K562 (cell line): ENCODE results near the gene SLC44A1. TPM values are rescaled to one million over a fixed set of nuclear protein-coding genes. Genes with fewer than 3 reads are reported as not detected.

Source experiments
- CTBP1 ChIP-seq: fragments of 450-650 bp; IDR thresholded peaks from 2 replicates; pipeline ENCODE4 v1.6.1; 2016; ENCODE audit warnings: borderline replicate concordance
- EP400 ChIP-seq: fragments of 450-650 bp; IDR thresholded peaks from 2 replicates; pipeline ENCODE4 v1.6.1; 2017; ENCODE audit warnings: antibody characterized with exemption, mild to moderate bottlenecking, moderate library complexity
- MIER1 ChIP-seq: fragments of 450-650 bp; IDR thresholded peaks from 2 replicates; pipeline ENCODE4 v1.6.1; 2016; ENCODE audit warnings: antibody characterized with exemption, mild to moderate bottlenecking, low read depth
- MTA3 ChIP-seq: fragments of 450-650 bp; formaldehyde crosslinking; IDR thresholded peaks from 2 replicates; pipeline ENCODE4 v1.6.1; 2017; ENCODE audit warnings: mild to moderate bottlenecking, borderline replicate concordance
- PHTF2 ChIP-seq: fragments of 250-450 bp; sonication (Bioruptor Pico); IDR thresholded peaks from 2 replicates; pipeline ENCODE4 v1.5.0; 2021; ENCODE audit warnings: mild to moderate bottlenecking
- POLR2A ChIP-seq: fragments of 450-650 bp; conservative IDR thresholded peaks from 2 replicates; pipeline ENCODE4 v1.6.1; 2016
- POLR2G ChIP-seq: fragments of 200-400 bp; formaldehyde crosslinking; IDR thresholded peaks from 2 replicates; pipeline ENCODE4 v1.6.1; 2017; ENCODE audit warnings: low read depth, mild to moderate bottlenecking, antibody characterized with exemption, low read length, moderate library complexity
- SMARCE1 ChIP-seq: fragments of 450-650 bp; IDR thresholded peaks from 2 replicates; pipeline ENCODE4 v1.7.1; 2016; ENCODE audit warnings: mild to moderate bottlenecking
- SOX6 ChIP-seq: fragments of 450-650 bp; IDR thresholded peaks from 2 replicates; pipeline ENCODE4 v1.6.1; 2014; ENCODE audit warnings: mild to moderate bottlenecking
- ZNF224 ChIP-seq: sonication (generic); formaldehyde crosslinking; IDR thresholded peaks from 2 replicates; pipeline ENCODE4 v1.8.0; 2022; ENCODE audit warnings: mild to moderate bottlenecking, missing genetic modification reagents
- ZNF408 ChIP-seq: fragments of 250-450 bp; sonication (Bioruptor Pico); IDR thresholded peaks from 2 replicates; pipeline ENCODE4 v1.4.0; 2020; ENCODE audit warnings: low read depth, mild to moderate bottlenecking, moderate library complexity
- ZNF431 ChIP-seq: sonication (generic); formaldehyde crosslinking; IDR thresholded peaks from 2 replicates; pipeline ENCODE4 v1.8.0; 2022; ENCODE audit warnings: mild to moderate bottlenecking, missing genetic modification reagents
- polyA plus RNA-seq, 8 experiments: library from polyadenylated mRNA; depleted of rRNA in 4 of 8; stranded (reverse) in 5 of 8; unstranded in 3 of 8; fragments of >200 nt; fragmentation: Nextera tagmentation in 2 of 8; fragmentation: Illumina TruSeq in 1 of 8; extraction: Ambion mirVana in 2 of 8; extraction: Trizol in 1 of 8; gene quantifications; 2 replicates each; pipeline versions ENCODE4 v1.2.1 to v1.2.3, GENCODE V29; 2011 to 2014; ENCODE audit warnings: inconsistent platforms in 1 of 8, missing spikeins in 1 of 8
- total RNA-seq, 7 experiments: library from RNA; depleted of rRNA in 6 of 7; stranded (reverse); fragments of >200 nt in 6 of 7; fragmentation: Illumina TruSeq in 2 of 7; extraction: Trizol in 2 of 7; gene quantifications; 2 replicates each; pipeline versions ENCODE4 v1.2.1 to v1.2.3, GENCODE V29; 2011 to 2021; ENCODE audit warnings: low replicate concordance in 1 of 7
- TF ChIP-seq, protein P1 (sequence below), 2 experiments: fragments of 450-650 bp; formaldehyde crosslinking in 1 of 2; IDR thresholded peaks; 2 replicates each; pipeline versions ENCODE4 v1.4.0 to v1.6.1; 2014 to 2020; ENCODE audit warnings: mild to moderate bottlenecking in 2 of 2, borderline replicate concordance in 1 of 2, low read depth in 1 of 2
- TF ChIP-seq, protein P2 (sequence below): sonication (generic); formaldehyde crosslinking; IDR thresholded peaks from 2 replicates; pipeline ENCODE4 v1.8.0; 2022; ENCODE audit warnings: mild to moderate bottlenecking, missing genetic modification reagents
- TF ChIP-seq, protein P3 (sequence below), 2 experiments: fragments of 450-650 bp; conservative IDR thresholded peaks; 2 replicates each; pipeline ENCODE4 v1.6.1; 2017; ENCODE audit warnings: mild to moderate bottlenecking in 2 of 2, moderate library complexity in 2 of 2

Gene SLC44A1
- total and polyA plus RNA-seq, 9 of the 15 experiments (the other 6 are each of a cell fraction or from before 2014, with no cell fraction given), result 0.11 to 0.59 (median 0.30) TPM

DNA sequence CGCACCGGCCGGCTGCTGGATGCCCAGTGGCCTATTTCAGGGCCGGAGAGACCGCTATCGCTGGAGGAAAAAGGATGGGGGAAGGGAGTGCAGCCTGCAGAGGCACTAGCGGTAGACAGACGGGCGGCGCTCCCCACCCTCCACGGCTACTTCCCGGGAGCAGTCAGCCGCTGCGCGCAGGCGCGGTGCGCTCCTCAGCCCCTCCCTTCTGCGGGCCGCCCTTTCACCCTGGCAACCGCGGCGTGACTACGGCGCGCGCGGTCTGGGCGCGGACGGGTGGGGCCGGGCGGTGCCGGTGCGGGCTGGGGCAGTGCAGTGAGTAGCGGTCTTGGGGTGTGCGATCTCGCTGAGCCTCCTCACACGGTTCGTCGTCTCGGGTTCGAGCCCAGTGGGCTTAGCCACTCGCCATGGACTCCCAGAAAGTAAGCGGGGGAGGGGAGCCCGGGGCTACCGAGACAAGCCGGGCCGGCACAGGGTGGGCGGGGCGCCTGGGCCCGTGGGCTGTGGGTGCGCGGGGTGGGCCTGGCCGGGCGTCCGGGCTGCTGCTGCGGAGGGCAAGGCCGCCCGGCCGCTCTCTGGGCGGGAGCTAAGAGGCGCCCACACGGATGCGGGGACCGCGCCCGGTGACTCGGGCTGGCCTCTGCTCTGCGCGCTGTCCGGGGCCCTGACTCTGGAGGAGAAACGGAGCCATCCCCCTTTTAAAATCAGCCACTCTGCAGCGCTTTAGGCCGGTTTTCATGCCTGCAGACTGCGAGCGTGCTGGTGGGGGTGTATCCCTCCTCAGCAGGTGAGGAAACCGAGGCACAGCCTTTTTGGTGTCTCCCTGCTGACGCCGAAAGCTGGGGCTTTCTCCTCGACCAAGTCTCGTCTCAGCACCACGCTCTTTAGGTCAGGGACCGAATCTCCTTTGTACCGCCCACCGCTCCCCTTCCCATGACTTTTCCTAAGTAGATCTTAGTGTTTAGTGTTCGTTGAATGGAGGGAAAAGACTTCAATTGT lies 203.7 kb downstream of the SLC44A1 start, which contains the start of gene FSD1L (continued):
- TF ChIP-seq, protein P1, sequence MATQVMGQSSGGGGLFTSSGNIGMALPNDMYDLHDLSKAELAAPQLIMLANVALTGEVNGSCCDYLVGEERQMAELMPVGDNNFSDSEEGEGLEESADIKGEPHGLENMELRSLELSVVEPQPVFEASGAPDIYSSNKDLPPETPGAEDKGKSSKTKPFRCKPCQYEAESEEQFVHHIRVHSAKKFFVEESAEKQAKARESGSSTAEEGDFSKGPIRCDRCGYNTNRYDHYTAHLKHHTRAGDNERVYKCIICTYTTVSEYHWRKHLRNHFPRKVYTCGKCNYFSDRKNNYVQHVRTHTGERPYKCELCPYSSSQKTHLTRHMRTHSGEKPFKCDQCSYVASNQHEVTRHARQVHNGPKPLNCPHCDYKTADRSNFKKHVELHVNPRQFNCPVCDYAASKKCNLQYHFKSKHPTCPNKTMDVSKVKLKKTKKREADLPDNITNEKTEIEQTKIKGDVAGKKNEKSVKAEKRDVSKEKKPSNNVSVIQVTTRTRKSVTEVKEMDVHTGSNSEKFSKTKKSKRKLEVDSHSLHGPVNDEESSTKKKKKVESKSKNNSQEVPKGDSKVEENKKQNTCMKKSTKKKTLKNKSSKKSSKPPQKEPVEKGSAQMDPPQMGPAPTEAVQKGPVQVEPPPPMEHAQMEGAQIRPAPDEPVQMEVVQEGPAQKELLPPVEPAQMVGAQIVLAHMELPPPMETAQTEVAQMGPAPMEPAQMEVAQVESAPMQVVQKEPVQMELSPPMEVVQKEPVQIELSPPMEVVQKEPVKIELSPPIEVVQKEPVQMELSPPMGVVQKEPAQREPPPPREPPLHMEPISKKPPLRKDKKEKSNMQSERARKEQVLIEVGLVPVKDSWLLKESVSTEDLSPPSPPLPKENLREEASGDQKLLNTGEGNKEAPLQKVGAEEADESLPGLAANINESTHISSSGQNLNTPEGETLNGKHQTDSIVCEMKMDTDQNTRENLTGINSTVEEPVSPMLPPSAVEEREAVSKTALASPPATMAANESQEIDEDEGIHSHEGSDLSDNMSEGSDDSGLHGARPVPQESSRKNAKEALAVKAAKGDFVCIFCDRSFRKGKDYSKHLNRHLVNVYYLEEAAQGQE (IDR thresholded peaks at IDR 0.05; ENCODE audit: borderline replicate concordance), result peak; percentile 93
- TF ChIP-seq, protein P1 (CRISPR knock-in tag; IDR thresholded peaks at IDR 0.05; ENCODE audit: low read depth), result 0 out of 2 replicates have a peak, but pooled peaks have one; percentile 29
- no peak; the same call in 1 of the 2 replicates for TF ChIP-seq SOX6
- TF ChIP-seq, protein P2, sequence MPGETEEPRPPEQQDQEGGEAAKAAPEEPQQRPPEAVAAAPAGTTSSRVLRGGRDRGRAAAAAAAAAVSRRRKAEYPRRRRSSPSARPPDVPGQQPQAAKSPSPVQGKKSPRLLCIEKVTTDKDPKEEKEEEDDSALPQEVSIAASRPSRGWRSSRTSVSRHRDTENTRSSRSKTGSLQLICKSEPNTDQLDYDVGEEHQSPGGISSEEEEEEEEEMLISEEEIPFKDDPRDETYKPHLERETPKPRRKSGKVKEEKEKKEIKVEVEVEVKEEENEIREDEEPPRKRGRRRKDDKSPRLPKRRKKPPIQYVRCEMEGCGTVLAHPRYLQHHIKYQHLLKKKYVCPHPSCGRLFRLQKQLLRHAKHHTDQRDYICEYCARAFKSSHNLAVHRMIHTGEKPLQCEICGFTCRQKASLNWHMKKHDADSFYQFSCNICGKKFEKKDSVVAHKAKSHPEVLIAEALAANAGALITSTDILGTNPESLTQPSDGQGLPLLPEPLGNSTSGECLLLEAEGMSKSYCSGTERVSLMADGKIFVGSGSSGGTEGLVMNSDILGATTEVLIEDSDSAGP (CRISPR knock-in tag), result no peak
- TF ChIP-seq MIER1, result no peak
- TF ChIP-seq PHTF2, result no peak
- no peak for TF ChIP-seq ZNF408 (CRISPR knock-in tag)
- TF ChIP-seq EP400, result 0 out of 2 replicates have a peak, but pooled peaks have one; percentile 10
- TF ChIP-seq CTBP1, result no peak; the same call in none of the 2 replicates
- no peak; the same call in 1 of the 2 replicates for TF ChIP-seq SMARCE1
- peak; percentile 85 for TF ChIP-seq POLR2G
- peak; percentile 58 for TF ChIP-seq POLR2A
- peak; percentile 64; the same call in 1 of the 2 replicates for TF ChIP-seq MTA3
- TF ChIP-seq ZNF224, result no peak
- peak; percentile 68; the same call in 1 of the 2 replicates for TF ChIP-seq ZNF431
- TF ChIP-seq, protein P3, sequence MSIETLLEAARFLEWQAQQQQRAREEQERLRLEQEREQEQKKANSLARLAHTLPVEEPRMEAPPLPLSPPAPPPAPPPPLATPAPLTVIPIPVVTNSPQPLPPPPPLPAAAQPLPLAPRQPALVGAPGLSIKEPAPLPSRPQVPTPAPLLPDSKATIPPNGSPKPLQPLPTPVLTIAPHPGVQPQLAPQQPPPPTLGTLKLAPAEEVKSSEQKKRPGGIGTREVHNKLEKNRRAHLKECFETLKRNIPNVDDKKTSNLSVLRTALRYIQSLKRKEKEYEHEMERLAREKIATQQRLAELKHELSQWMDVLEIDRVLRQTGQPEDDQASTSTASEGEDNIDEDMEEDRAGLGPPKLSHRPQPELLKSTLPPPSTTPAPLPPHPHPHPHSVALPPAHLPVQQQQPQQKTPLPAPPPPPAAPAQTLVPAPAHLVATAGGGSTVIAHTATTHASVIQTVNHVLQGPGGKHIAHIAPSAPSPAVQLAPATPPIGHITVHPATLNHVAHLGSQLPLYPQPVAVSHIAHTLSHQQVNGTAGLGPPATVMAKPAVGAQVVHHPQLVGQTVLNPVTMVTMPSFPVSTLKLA (conservative IDR thresholded peaks at IDR 0.05), result peak in 1 of 2 experiments; percentile 81; a peak in 3 of 4 replicates
